Erythroblast (primary cell): ENCODE results near the gene GLB1L.
"Not testable (repeated sequence)": the region's sequence is repeated elsewhere in the genome, so short reads cannot be mapped to it uniquely, and the experiment has no call there.

ENCODE experiments used
- DNase-seq, 2 experiments: peaks; one replicate each; lab custom pipeline; 2025; lab: John Stamatoyannopoulos, UW
- GATA1 ChIP-seq: IDR thresholded peaks from 2 replicates; pipeline ENCODE4 v1.6.1; 2011; ENCODE audit warnings: low read depth, mild to moderate bottlenecking, control low read depth, low read length, moderate library complexity
- POLR2A ChIP-seq: IDR thresholded peaks from 2 replicates; pipeline ENCODE4 v1.6.1; 2011; ENCODE audit warnings: mild to moderate bottlenecking, low read length

The GLB1L gene

DNA sequence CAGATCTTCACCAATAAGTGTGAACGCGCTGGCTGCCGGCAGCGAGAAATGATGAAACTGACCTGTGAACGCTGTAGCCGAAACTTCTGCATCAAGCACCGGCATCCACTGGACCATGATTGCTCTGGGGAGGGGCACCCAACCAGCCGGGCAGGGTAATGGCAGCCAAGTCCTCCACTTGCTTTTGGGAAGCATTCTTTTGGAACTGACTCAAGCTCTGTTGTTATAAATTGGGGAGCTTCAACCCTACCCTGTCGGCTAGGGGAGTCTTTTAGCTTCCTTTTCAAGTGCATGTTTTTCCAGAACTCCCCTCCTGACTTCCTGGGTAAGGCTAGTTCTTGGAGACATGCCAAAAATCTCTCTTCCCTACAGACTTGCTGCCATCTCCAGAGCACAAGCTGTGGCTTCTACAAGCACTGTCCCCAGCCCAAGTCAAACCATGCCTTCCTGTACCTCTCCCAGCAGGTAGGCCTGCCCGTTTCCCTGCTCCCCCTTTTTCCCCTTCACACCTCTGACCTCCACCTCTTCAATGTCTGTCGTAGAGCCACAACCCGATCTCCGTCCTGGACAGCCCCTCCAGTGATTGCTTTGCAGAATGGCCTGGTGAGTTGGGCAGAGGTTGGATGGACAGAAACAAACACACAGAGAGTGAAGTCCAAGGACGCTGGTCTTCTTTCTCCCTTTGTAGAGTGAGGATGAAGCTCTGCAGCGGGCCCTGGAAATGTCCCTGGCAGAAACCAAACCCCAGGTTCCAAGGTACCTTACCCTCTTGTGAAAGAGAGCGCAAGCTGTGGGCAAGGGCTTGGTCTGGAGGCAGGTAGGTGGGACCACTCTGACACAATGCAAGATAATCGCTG, 37.1 kb downstream of the GLB1L start:
- peak in 1 of 2 experiments; percentile 48 for DNase-seq

DNA sequence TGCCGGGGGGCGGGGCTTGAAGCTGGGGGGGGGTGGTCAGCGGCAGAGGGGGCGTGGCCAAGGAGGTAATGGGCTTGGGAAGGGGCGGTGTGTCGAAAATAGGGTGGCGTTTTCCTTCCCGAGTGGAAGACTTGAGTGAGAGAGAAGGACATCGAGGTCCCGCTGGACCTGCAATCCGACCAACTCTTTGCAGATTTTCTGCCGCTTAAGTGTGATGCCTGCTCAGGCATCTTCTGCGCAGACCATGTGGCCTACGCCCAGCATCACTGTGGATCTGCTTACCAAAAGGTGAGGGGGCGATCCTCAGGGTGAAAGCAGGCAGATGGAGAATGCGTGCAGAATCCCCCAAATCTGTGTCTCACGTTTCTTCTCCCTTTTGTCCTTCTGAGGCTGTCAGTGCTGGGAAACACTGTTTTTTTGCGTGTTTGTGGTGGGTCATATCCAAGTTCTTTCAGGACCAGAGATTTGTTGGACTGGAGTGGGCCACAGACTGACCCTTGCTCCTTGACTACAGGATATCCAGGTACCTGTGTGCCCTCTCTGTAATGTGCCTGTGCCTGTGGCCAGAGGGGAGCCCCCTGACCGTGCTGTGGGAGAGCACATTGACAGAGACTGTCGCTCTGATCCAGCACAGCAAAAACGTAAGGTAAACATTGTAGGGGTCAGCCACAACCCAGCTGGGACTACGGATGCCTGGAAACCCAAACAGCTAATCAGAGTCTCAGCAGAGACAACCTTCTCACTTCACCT, 37.9 kb downstream of the GLB1L start:
- TF ChIP-seq GATA1 (no peak), POLR2A (peak; percentile 19)
- no peak for DNase-seq

More for the DNA sequence above, 37.1 kb downstream of the GLB1L start:
- no peak for TF ChIP-seq GATA1
- TF ChIP-seq POLR2A: peak; percentile 13

DNA sequence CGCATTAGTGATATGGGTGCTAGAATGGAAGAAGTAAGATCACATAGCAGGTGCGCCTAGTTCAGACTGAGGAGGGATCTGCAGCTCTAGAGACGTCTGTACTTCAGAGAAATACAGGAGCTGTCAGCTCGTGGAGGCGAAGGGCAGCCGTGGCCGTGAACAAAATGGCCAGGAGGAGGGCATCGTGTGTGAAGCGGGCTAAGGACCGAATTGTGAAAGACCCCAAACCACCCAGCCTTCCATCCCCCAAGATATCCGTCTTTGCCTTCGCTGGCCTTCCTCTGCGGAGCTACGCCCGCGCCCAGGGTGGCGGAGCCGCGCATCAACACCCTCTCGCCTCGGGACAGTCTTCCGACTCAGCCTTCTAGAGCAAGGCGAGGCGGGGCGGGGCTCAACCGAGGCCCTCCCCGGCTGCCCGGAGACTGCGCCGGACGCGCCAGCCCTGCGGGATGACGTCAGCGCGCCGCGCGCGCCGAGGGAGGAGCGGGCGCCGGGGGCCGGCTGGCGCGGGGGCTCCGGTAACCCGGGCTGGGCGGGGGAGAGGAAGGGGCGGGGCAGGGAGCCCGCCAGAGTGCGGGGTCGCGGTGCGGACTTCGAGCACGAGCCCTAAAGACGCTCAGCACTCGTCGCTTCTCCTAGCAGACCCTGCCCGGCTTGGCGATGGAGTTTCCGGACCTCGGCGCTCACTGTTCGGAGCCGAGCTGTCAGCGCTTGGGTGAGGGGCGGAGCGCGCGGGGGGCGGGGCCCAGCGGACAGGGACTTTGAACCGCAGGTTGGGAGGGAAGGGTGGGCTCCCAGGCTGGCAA, 38.7 kb downstream of the GLB1L start, which contains the start of gene ZFAND2B:
TSS of gene ZFAND2B (plus strand) at position 455 of the 806 bp plus-strand sequence. CDS start at position 661, 206 bp downstream.
- DNase-seq: peak; percentile 95 to 97
- TF ChIP-seq GATA1: no peak
- peak; percentile 97 for TF ChIP-seq POLR2A

DNA sequence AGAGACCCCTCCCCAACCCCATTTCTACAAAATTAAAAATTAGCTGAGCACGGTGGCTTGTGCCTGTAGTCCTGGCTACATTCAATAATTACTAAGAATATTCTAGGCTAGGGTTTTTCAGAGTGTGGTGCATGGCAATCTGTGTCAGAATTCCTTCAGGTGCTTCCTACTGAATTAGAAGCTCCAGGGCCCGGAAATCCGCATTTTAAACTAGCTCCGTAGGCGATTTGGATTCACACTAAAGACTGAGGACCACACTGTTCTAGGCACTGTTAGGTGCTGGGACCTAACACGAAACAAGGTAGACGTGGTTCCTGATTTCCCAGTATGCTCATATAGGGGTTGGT, 39.3 kb downstream of the GLB1L start:
- DNase-seq: no peak
- TF ChIP-seq GATA1 (no peak), POLR2A (no peak)

DNA sequence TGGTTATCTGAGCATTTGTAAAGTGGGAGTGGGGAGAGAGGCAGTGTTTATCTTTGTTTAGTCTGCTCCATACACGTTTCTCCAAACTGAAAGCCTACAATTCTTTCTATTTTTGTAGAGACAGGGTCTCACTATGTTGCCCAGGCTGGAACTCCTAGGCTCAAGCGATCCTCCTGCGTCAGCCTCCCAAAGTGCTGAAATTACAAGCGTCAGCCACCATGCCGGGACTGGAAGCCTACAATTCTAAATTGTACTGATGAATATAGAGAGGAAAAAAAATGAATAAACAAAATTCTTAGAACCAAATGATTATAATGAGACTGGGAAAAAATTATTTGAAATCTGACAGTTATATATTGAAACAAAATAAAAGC, 40.1 kb downstream of the GLB1L start:
- no peak for TF ChIP-seq GATA1
- TF ChIP-seq POLR2A: no peak
- no peak for DNase-seq

DNA sequence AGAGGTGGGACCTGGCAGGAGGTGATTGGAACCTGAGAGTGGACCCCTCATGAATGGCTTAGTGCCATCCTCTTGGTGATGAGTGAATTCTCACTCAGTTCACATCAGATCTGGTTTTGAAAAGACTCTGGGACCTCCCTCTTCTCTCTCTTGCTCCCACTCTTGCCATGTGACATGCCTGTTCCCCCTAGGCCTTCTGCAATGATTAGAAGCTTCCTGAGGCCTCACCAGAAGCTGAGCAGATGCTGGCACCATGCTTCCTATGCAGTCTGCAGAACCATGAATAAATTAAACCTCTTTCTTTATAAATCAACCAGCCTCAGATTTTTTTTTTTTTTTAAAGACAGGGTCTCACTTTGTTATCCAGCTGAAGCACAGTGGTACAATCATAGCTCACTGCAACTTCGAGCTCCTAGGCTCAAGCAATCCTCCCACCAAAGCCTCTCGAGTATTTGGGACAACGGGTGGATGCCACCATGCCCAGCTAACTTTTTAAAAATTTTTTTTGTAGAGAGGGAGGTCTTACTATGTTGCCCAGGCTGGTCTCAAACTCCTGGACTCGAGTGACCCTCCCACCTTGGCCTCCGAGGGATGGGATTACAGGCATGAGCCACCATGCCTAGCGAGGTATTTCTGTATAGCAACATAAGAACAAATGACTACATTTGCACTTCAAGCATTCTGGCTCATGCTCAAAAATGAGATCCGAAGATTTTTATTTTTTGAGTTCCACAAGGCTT, 40.6 kb downstream of the GLB1L start:
- TF ChIP-seq GATA1 (no peak), POLR2A (no peak)
- DNase-seq: no peak

DNA sequence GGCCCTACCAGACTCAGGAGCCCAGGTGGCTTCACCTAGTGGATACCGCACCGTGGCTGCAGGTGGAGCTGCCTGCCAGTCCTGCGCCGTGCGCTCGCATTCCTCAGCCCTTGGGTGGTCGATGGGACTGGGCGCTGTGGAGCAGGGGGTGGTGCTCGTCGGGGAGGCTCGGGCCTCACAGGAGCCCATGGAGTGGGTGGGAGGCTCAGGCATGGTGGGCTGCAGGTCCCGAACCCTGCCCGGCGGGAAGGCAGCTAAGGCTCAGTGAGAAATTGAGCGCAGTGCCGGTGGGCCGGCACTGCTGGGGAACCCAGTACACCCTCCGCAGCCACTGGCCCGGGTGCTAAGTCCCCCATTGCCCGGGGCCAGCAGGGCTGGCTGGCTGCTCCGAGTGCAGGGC, 43.9 kb downstream of the GLB1L start:
- not testable (repeated sequence) for DNase-seq

DNA sequence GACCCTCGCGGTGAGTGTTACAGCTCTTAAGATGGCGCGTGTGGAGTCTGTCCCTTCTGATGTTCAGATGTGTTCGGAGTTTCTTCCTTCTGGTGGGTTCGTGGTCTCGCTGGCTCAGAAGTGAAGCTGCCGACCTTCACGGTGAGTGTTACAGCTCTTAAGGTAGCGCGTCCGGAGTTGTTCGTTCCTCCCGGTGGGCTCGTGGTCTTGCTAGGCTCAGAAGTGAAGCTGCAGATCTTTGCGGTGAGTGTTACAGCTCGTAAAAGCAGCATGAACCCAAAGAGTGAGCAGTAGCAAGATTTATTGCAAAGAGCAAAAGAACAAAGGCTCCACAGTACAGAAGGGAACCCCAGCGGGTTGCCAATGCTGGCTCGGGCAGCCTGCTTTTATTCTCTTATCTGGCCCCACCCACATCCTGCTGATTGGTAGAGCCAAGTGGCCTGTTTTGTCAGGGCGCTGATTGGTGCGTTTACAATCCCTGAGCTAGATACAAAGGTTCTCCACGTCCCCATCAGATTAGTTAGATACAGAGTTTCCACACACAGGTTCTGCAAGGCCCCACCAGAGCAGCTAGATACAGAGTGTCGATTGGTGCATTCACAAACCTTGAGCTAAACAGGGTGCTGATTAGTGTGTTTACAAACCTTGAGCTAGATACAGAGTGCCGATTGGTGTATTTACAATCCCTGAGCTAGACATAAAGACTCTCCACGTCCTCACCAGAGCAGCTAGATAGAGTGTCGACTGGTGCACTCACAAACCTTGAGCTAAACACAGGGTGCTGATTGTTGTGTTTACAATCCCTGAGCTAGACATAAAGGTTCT, 44.5 kb downstream of the GLB1L start:
- TF ChIP-seq POLR2A: peak; percentile 15
- DNase-seq: not testable (repeated sequence)

DNA sequence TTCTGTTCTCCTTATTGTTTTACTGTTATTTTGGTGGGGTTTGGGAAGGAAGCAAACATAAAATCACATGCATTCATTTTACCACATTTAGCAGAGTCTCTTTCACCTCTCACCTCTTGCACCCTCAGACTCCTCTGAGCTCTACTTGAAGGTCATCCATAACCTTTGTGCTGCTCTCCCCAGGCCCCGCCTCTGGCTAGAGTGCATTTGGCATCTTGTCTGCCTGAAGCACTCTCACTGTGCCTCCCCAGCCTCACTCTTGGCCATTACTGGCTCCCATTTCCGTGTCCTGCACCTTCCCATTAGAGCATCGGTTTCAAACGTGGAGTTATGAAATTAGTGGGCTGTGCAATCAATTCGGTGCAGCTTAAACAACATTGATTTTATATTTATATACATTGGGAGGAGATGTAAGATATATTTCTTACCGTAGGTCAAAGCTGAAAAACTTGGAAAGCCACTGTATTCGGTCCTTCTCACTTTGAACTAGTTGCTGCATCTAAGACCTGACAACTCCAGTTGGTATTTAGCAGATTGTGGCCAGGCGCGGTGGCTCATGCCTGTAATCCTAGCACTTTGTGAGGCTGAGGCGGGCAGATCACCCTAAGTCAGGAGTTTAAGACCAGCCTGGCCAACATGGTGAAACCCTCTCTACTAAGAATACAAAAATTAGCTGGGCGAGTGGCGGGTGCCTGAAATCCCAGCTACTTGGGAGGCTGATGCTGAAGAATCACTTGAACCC, 45.6 kb downstream of the GLB1L start:
- DNase-seq: no peak
- TF ChIP-seq GATA1 (no peak), POLR2A (no peak)

DNA sequence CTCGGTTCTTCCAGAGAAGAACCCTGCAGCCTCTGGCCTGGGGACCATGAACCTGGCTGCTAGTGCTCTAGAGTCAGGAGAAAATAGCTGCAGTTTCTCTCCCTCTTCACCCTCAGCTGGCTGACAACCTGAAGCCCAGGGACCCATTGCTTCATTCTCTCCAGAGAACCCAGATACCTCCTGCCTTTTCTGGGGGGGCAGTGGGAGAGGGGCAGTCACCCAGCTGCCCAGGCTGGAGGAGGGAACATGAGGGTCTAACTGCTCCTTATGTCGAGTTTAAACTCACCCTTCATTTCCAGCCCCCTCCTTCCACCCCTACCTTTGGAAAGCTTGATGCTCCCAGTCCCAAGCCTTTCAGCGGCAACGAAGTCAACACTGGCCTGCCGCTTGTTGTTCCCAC, 46.3 kb downstream of the GLB1L start:
- DNase-seq: no peak
- TF ChIP-seq POLR2A: no peak

DNA sequence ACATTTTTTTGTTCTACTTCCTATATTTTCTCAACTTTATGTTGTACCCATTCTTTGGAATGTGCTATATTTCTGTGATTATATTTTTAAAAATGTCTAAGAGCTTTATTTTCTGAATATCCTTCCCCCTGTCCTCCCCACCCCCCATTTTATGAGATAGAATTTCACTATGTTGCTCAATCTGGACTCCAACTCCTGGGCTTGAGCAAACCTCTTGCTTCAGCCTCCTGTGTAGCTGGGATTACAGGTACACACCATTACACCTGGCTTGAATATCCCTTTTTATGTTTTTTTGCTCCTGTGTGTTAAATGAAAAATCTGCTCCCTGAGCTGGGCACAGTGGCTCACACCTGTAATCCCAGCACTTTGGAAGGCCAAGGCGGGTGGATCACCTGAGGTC, 47.9 kb downstream of the GLB1L start:
- no peak for DNase-seq
- TF ChIP-seq GATA1 (no peak), POLR2A (no peak)

DNA sequence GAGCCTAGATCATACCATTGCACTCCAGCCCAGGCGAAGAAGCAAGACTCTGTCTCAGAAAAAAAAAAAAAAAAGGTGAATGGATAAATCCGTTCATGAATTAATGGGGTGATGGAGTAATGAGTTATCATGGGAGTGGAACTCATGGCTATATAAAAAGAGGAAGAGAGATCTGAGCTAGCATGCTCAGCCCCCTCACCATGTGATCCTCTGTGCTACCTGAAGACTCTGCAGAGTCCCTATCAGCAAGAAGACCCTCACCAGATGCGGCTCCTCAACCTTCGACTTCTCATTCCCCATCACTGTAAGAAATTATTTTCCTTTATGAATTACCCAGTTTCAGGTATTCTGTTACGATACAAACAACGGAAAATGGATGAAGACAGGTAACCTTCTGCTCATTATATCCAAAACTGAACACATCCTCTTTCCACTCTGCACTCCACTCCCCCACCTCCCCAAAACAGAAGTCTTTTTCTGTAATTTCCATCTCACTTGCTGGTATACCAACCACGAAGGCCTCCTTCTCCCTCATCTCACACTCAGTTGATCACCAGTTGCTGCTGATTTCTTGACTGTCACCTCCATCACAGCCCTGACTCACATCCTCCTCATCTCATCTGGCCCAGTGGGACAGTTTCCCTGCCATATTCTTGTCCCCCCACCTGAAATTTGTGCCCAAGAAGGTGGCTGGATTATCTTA, 58.3 kb downstream of the GLB1L start:
- peak; percentile 23 for TF ChIP-seq POLR2A
- no peak for TF ChIP-seq GATA1
- DNase-seq: no peak
